Measurements from ENCODE around the gene KIF5B. TPM values are rescaled to one million over a fixed set of nuclear protein-coding genes. Genes with fewer than 3 reads are reported as not detected.

KIF5B gene
- total and polyA plus RNA-seq, 2 donors from 2014 or later: 26.9 to 77.2 TPM

- Histone ChIP-seq H3K27me3 (ENCODE audit: control insufficient read depth, insufficient read depth, low read length) (no peaks in the 10 kb centered on the region), H3K9me3 (ENCODE audit: control insufficient read depth in 2 of 3, insufficient read depth in 1 of 3, low read length in 3 of 3) (no peaks in the 10 kb centered on the region), H3K27ac (ENCODE audit: low read depth in 2 of 2, low read length in 2 of 2) (no peak overlapping the region), H3K4me1 (ENCODE audit: control insufficient read depth in 2 of 3, insufficient read depth in 2 of 3, low read depth in 1 of 3, low read length in 3 of 3) (no peaks in the 10 kb centered on the region), H3K36me3 (ENCODE audit: control insufficient read depth in 2 of 3, insufficient read depth in 3 of 3, low read length in 3 of 3) (peaks cover 22 to 57% (median 38%) of the 10 kb centered on the region in 3 donors), H3K9ac (ENCODE audit: low read length in 3 of 3) (no peak overlapping the region), H3K4me3 (ENCODE audit: low read length in 3 of 3) (no peak overlapping the region)
- TF ChIP-seq, protein P1, sequence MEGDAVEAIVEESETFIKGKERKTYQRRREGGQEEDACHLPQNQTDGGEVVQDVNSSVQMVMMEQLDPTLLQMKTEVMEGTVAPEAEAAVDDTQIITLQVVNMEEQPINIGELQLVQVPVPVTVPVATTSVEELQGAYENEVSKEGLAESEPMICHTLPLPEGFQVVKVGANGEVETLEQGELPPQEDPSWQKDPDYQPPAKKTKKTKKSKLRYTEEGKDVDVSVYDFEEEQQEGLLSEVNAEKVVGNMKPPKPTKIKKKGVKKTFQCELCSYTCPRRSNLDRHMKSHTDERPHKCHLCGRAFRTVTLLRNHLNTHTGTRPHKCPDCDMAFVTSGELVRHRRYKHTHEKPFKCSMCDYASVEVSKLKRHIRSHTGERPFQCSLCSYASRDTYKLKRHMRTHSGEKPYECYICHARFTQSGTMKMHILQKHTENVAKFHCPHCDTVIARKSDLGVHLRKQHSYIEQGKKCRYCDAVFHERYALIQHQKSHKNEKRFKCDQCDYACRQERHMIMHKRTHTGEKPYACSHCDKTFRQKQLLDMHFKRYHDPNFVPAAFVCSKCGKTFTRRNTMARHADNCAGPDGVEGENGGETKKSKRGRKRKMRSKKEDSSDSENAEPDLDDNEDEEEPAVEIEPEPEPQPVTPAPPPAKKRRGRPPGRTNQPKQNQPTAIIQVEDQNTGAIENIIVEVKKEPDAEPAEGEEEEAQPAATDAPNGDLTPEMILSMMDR (IDR thresholded peaks at IDR 0.05; ENCODE audit: borderline replicate concordance, extremely low read depth, insufficient read depth): no peak
- intact Hi-C loops (cut with DNase I): no loop called here
- FAIRE-seq (no peak), DNase-seq (no peak)
Measured at GRCh38 chr10:32031920-32032319, 24.3 kb downstream of the KIF5B start.

DNA sequence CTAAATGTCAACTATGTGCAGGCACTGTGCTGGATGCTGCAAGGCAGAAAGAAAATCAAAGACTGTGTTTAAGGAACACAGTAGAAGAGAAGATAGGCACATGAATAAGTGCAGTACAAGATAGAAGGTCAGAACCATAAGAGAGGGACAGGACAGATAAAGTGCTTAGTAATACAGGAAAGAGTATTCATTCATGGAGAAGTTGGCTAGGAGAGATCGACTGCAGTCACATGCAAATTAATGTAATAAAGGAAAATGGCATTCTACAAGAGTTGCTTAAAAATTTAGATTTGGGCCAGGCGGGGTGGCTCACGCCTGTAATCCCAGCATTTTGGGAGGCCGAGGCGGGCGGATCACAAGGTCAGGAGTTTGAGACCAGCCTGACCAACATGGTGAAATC is 24.8 kb downstream of the KIF5B start:
- Histone ChIP-seq H3K9ac (ENCODE audit: low read length in 3 of 3) (no peak overlapping the region), H3K27ac (ENCODE audit: low read depth in 2 of 2, low read length in 2 of 2) (no peak overlapping the region), H3K27me3 (ENCODE audit: control insufficient read depth, insufficient read depth, low read length) (no peaks in the 10 kb centered on the region), H3K9me3 (ENCODE audit: control insufficient read depth in 2 of 3, insufficient read depth in 1 of 3, low read length in 3 of 3) (no peaks in the 10 kb centered on the region), H3K4me1 (ENCODE audit: control insufficient read depth in 2 of 3, insufficient read depth in 2 of 3, low read depth in 1 of 3, low read length in 3 of 3) (no peaks in the 10 kb centered on the region), H3K36me3 (ENCODE audit: control insufficient read depth in 2 of 3, insufficient read depth in 3 of 3, low read length in 3 of 3) (peaks cover 22 to 52% (median 38%) of the 10 kb centered on the region in 3 donors), H3K4me3 (ENCODE audit: low read length in 3 of 3) (no peak overlapping the region)
- FAIRE-seq (no peak), DNase-seq (no peak)
- TF ChIP-seq, protein P1 (IDR thresholded peaks at IDR 0.05; ENCODE audit: borderline replicate concordance, extremely low read depth, insufficient read depth): no peak
- intact Hi-C loops (cut with DNase I): no loop called here

- TF ChIP-seq, protein P1 (IDR thresholded peaks at IDR 0.05; ENCODE audit: borderline replicate concordance, extremely low read depth, insufficient read depth): no peak
- H3K4me3 ChIP-seq (ENCODE audit: low read length in 3 of 3): no peak overlapping the region
- no peaks in the 10 kb centered on the region for H3K27me3 ChIP-seq (ENCODE audit: control insufficient read depth, insufficient read depth, low read length)
- FAIRE-seq (no peak), DNase-seq (no peak)
- intact Hi-C loops (cut with DNase I): no loop called here
- H3K27ac ChIP-seq (ENCODE audit: low read depth in 2 of 2, low read length in 2 of 2): no peak overlapping the region
- H3K9ac ChIP-seq (ENCODE audit: low read length in 3 of 3): no peak overlapping the region
- no peaks in the 10 kb centered on the region for H3K9me3 ChIP-seq (ENCODE audit: control insufficient read depth in 2 of 3, insufficient read depth in 1 of 3, low read length in 3 of 3)
- H3K36me3 ChIP-seq (ENCODE audit: control insufficient read depth in 2 of 3, insufficient read depth in 3 of 3, low read length in 3 of 3): peaks cover 17 to 42% (median 29%) of the 10 kb centered on the region in 3 donors
- no peaks in the 10 kb centered on the region for H3K4me1 ChIP-seq (ENCODE audit: control insufficient read depth in 2 of 3, insufficient read depth in 2 of 3, low read depth in 1 of 3, low read length in 3 of 3)
Measured at GRCh38 chr10:32028710-32029109, 27.5 kb downstream of the KIF5B start.

DNA sequence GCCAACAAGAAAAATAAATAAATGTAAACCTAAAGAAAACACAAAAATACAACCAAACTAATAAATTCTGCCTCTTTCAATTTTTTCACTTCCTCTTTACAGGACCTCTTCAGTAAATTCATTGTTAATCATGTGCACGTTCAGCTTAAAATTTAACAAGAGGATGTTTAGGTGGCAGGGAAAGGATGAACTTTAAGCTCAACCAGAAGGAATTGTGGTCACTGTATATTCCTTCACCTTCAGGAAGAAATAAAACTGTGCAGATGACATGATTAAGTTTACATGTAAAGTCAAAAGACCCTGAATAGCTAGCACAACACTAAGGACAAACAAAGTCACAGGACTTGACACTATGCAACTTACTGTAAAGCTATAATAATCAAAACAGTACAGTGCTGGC is 33.0 kb downstream of the KIF5B start:
- Histone ChIP-seq H3K36me3 (ENCODE audit: control insufficient read depth in 2 of 3, insufficient read depth in 3 of 3, low read length in 3 of 3) (peaks cover 9 to 27% (median 20%) of the 10 kb centered on the region in 3 donors), H3K27me3 (ENCODE audit: control insufficient read depth, insufficient read depth, low read length) (no peaks in the 10 kb centered on the region), H3K9me3 (ENCODE audit: control insufficient read depth in 2 of 3, insufficient read depth in 1 of 3, low read length in 3 of 3) (no peaks in the 10 kb centered on the region), H3K27ac (ENCODE audit: low read depth in 2 of 2, low read length in 2 of 2) (no peak overlapping the region), H3K4me3 (ENCODE audit: low read length in 3 of 3) (no peak overlapping the region), H3K9ac (ENCODE audit: low read length in 3 of 3) (no peak overlapping the region), H3K4me1 (ENCODE audit: control insufficient read depth in 2 of 3, insufficient read depth in 2 of 3, low read depth in 1 of 3, low read length in 3 of 3) (no peaks in the 10 kb centered on the region)
- TF ChIP-seq, protein P1 (IDR thresholded peaks at IDR 0.05; ENCODE audit: borderline replicate concordance, extremely low read depth, insufficient read depth): no peak
- FAIRE-seq: peak; percentile 71
- peak in 2 of 5 donors; percentile 23 to 34 for DNase-seq
- intact Hi-C loops (cut with DNase I): no loop called here
